ENCODE measurements around the gene VASH1. TPM values are rescaled to one million over a fixed set of nuclear protein-coding genes. Genes with fewer than 3 reads are reported as not detected.

The VASH1 gene
- 3.2 and 3.9 TPM in 2 replicates for total RNA-seq

DNA sequence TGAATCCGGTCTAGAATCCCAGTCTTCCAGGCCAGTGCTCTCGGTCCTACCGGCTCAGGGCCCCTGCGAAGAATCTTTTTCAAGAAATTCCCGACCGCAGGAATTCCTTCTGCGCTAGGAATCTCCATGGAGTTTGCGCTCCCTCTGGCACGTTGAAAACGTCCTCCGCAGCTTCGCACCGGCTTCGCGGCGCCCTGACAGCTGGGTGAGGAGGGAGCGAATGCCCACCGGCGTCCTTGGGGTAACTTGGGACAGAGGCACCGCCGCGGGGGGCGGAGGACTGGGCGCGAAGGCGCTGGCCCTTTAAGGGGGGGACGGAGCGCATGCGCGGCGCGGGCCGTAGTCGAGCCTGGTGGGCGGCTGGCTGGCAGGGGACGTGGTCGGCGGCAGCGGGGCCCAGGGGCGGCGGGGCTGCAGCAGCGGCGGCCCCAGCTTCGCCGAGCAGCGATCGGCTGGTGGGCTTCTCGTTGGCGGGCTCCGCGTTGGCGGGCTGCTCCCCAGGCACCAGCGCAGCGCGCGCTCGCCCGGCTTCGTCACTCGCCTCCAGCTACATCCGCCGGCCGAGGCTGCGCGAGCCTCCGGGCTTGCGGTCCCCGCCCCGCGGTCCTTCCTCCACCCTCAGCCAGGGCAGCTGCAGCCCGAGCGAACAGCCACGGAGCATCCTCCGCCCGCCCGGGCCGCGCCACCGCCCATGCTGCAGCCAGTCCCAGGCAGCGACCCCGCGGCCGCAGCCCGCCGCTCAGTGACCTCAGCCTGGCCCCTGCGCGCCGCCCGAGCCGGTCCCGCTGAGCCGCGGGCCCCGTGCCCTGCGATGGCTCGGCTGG, at the start of gene VASH1:
TSS of gene VASH1 (plus strand) at position 333 of the 824 bp plus-strand sequence. CDS start 1,354 bp downstream, outside the sequence.

DNA sequence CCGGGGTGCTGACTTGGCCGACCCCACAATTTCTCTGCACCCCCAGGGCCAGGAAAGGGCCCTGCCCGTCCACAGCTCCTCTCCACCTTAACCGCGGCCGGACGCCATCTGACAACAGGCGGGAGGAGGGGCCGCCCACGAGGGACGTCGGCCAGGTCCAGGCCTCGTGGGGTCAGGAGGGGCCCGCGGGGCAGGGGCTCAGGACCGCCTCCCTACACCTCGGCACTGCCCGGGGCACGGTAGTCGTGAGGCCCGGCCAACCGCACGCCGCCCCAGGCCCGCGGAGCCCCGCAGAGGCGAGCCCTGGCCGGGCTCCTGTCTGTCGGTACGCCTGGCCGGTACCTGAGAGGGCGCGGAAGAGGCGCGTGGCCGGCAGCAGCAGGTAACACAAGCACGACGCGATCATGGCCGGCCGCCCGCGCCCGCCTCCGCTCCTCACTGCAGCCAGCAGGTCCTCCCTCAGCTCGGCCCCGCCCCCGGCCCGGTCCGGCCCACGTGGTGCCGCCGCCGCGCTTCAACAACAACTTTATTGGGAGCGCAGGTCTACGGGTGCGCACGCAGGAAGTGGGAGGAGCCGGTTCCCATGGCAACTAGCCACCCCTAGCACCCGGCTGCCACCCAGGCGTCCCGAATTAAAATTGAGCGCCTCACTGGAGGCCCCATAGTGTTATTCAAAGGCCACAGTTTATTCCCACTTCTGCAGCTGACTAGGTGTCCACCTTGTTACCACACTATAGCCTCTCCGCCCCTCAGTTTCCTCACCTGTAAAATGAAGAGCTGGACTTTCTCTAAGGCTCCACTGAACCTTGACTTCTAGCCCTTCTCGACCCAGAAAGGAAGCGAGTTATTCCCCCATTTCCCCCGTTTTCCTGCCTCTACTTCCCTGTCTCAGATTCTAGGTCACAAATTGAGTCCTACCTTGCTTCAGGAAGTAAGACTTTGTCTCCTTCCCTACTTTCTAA, 51.4 kb downstream of the VASH1 start, which contains the start of gene ANGEL1:
TSS of gene ANGEL1 (minus strand) at position 461 of the 962 bp plus-strand sequence. CDS start at position 406, 55 bp downstream.

DNA sequence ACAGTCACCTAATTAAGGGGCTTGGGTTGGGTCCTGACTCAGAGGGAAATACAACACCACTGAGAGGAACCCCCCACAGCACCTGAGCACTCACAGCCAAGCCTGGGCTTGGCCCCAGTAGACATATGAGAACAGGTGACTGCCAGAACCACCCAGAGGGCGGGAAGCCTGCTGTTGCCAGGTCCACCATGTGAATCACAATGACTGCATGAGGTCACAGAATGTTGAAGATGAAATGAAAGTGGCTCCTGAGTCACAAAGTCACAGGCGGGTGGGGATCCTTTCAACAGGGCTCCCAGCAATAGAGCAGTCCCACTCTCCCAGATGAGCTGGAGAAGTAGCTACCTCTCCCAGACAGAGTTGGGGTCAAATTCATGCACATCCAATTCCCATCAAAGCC, 64.9 kb downstream of the VASH1 start, which contains the start of gene LRRC74A:
TSS of gene LRRC74A (plus strand) at position 287 of the 400 bp plus-strand sequence. CDS start 290 bp downstream, outside the sequence.

Other genes with a start within 250 kb of the VASH1 start
- 4.1 TPM in 2 replicates for gene ANGEL1, start 51.4 kb downstream of the VASH1 start, total RNA-seq
- not detected in 2 replicates for gene LRRC74A, start 64.9 kb downstream of the VASH1 start, total RNA-seq

All from bronchial smooth muscle cell (primary cell).